HG03520 (cell line): ENCODE data around the gene NTM.

Experiments used
- ATAC-seq: cut with Tn5 transposase; IDR thresholded peaks from one replicate; pipeline ENCODE4 v1.9.1; 2021; ENCODE audit warnings: mild to moderate bottlenecking, moderate library complexity; ENCODE audit not compliant: unreplicated experiment

Gene NTM

GRCh38 chr11:131758726-131759125, 388.3 kb downstream of the NTM start:
- ATAC-seq = no peak

- ATAC-seq = no peak
Measured at GRCh38 chr11:131759140-131759539, 388.7 kb downstream of the NTM start.

GRCh38 chr11:131760091-131761061, 390.0 kb downstream of the NTM start:
- no peak for ATAC-seq

GRCh38 chr11:131762346-131763110, 392.1 kb downstream of the NTM start:
- no peak for ATAC-seq

GRCh38 chr11:131763193-131763890, 392.9 kb downstream of the NTM start:
- no peak for ATAC-seq

- ATAC-seq = no peak
Measured at GRCh38 chr11:131764126-131764525, 393.7 kb downstream of the NTM start.

- ATAC-seq = no peak
Measured at GRCh38 chr11:131764649-131765048, 394.2 kb downstream of the NTM start.

- ATAC-seq = no peak
Measured at GRCh38 chr11:131766637-131767036, 396.2 kb downstream of the NTM start.

GRCh38 chr11:131767421-131767820, 397.0 kb downstream of the NTM start:
- no peak for ATAC-seq

GRCh38 chr11:131770801-131771200, 400.4 kb downstream of the NTM start:
- no peak for ATAC-seq

GRCh38 chr11:131771471-131771870, 401.1 kb downstream of the NTM start:
- no peak for ATAC-seq

- no peak for ATAC-seq
Measured at GRCh38 chr11:131773626-131774025, 403.2 kb downstream of the NTM start.

- no peak for ATAC-seq
Measured at GRCh38 chr11:131776211-131776610, 405.8 kb downstream of the NTM start.

- no peak for ATAC-seq
Measured at GRCh38 chr11:131785801-131786200, 415.4 kb downstream of the NTM start.

GRCh38 chr11:131787119-131787518, 416.7 kb downstream of the NTM start:
- no peak for ATAC-seq

GRCh38 chr11:131790586-131790985, 420.2 kb downstream of the NTM start:
- ATAC-seq = no peak

- ATAC-seq = no peak
Measured at GRCh38 chr11:131792243-131792642, 421.8 kb downstream of the NTM start.

GRCh38 chr11:131796089-131796488, 425.7 kb downstream of the NTM start:
- ATAC-seq = no peak

- no peak for ATAC-seq
Measured at GRCh38 chr11:131796541-131796940, 426.1 kb downstream of the NTM start.

- ATAC-seq = no peak
Measured at GRCh38 chr11:131800452-131800851, 430.0 kb downstream of the NTM start.

GRCh38 chr11:131802440-131803115, 432.2 kb downstream of the NTM start:
- ATAC-seq = no peak
